ENCODE measurements around the gene SDK1.

GRCh38 chr7:3588341-3588740 is 287.3 kb downstream of the SDK1 start:
- TF ChIP-seq EZH2 (IDR thresholded peaks at IDR 0.05; ENCODE audit: insufficient read depth, poor library complexity, severe bottlenecking), result no peak
- TF ChIP-seq EZH2phosphoT487 (IDR thresholded peaks at IDR 0.05; ENCODE audit: insufficient read depth, low read depth), result no peak

Data from GM23248 (cell line).